ENCODE measurements around the gene CAMSAP1.

CAMSAP1 gene

DNA sequence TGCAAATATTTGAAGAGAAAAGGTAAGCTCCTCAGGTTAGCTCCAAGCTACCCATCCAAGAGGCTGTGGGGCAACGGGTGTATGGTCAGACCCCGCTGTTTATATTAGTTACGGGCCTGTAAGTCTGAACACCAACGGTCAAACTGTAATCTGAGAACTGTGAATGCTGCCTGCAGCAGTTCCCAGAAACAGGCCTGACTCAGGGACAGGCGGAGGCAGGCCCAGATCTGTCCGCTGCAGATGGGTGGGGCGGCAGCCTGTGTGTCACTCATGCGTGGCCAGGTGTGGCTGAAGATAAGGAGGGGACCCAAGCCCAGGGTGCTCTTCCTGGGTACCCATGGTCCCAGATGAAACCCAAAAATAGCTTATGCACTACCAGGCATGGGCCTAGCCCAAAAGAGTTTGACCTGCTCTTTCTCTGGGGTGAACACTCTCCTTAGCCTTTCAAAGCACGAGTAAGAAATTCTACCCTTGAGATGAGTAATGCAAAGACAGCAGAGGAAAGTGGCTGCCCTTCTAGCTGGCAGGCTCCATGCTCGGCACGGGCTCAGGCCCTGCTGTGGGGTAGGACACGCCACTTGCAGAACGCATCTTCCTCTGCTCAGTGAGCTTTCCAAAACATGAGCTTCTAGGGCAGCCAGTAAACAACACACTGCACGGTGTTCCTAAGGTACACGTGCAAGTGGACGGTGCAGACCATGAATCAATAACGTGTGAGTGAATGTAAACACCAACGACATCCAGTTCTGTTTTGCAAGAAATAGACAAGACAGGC is 44.7 kb upstream of the CAMSAP1 start (continued):
- TF ChIP-seq ZNF169 (tag by site-specific recombination; IDR thresholded peaks at IDR 0.05) = no peak
- TF ChIP-seq ZSCAN4 (tag by site-specific recombination; IDR thresholded peaks at IDR 0.05) = no peak
- no peak for TF ChIP-seq ZNF624 (tag by site-specific recombination; IDR thresholded peaks at IDR 0.05)
- no peak for TF ChIP-seq ZNF514 (tag by site-specific recombination; IDR thresholded peaks at IDR 0.05)
- no peak for TF ChIP-seq ZNF701 (tag by site-specific recombination; IDR thresholded peaks at IDR 0.05)
- peak; percentile 91 for TF ChIP-seq ZBTB44 (tag by site-specific recombination; IDR thresholded peaks at IDR 0.05)
- TF ChIP-seq TCF7L2 (IDR thresholded peaks at IDR 0.05; ENCODE audit: borderline replicate concordance, low read depth, low read length) = no peak
- TF ChIP-seq ZFP3 (tag by site-specific recombination; IDR thresholded peaks at IDR 0.05; ENCODE audit: low read depth) = no peak
- no peak for TF ChIP-seq ZNF791 (tag by site-specific recombination; IDR thresholded peaks at IDR 0.05)
- no peak for TF ChIP-seq REPIN1 (tag by site-specific recombination; IDR thresholded peaks at IDR 0.05; ENCODE audit: low read depth)
- TF ChIP-seq ZNF660 (tag by site-specific recombination; IDR thresholded peaks at IDR 0.05) = no peak
- TF ChIP-seq ZNF311 (tag by site-specific recombination; IDR thresholded peaks at IDR 0.05; ENCODE audit: borderline replicate concordance) = no peak
- TF ChIP-seq ZSCAN16 (tag by site-specific recombination; IDR thresholded peaks at IDR 0.05) = no peak
- TF ChIP-seq ZXDB (tag by site-specific recombination; IDR thresholded peaks at IDR 0.05) = no peak
- TF ChIP-seq ZBTB48 (tag by site-specific recombination; IDR thresholded peaks at IDR 0.05) = no peak
- no peak for TF ChIP-seq ZNF350 (tag by site-specific recombination; IDR thresholded peaks at IDR 0.05)
- no peak for TF ChIP-seq ZBTB10 (tag by site-specific recombination; IDR thresholded peaks at IDR 0.05)
- TF ChIP-seq, protein P1, sequence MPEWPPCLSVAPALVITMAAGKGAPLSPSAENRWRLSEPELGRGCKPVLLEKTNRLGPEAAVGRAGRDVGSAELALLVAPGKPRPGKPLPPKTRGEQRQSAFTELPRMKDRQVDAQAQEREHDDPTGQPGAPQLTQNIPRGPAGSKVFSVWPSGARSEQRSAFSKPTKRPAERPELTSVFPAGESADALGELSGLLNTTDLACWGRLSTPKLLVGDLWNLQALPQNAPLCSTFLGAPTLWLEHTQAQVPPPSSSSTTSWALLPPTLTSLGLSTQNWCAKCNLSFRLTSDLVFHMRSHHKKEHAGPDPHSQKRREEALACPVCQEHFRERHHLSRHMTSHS (tag by site-specific recombination; IDR thresholded peaks at IDR 0.05) = no peak
- TF ChIP-seq ZNF391 (tag by site-specific recombination; IDR thresholded peaks at IDR 0.05; ENCODE audit: borderline replicate concordance, low read depth) = no peak
- TF ChIP-seq PATZ1 (tag by site-specific recombination; IDR thresholded peaks at IDR 0.05) = 0 out of 2 replicates have a peak, but pooled peaks have one; percentile 15
- peak; percentile 73 for TF ChIP-seq ZNF600 (tag by site-specific recombination; IDR thresholded peaks at IDR 0.05)
- no peak for TF ChIP-seq ZNF707 (tag by site-specific recombination; IDR thresholded peaks at IDR 0.05)
- no peak for TF ChIP-seq ZNF148 (tag by site-specific recombination; IDR thresholded peaks at IDR 0.05; ENCODE audit: borderline replicate concordance)
- TF ChIP-seq ZIC2 (tag by site-specific recombination; IDR thresholded peaks at IDR 0.05) = no peak
- TF ChIP-seq ZNF843 (tag by site-specific recombination; IDR thresholded peaks at IDR 0.05) = no peak
- no peak for TF ChIP-seq ZNF416 (tag by site-specific recombination; IDR thresholded peaks at IDR 0.05)
- peak; percentile 56; the same call in 1 of the 2 replicates for TF ChIP-seq SP7 (tag by site-specific recombination; IDR thresholded peaks at IDR 0.05)
- TF ChIP-seq ZNF623 (tag by site-specific recombination; IDR thresholded peaks at IDR 0.05) = no peak
- peak; percentile 88 for TF ChIP-seq PRDM1 (tag by site-specific recombination; IDR thresholded peaks at IDR 0.05)
- no peak for TF ChIP-seq ZNF121 (tag by site-specific recombination; IDR thresholded peaks at IDR 0.05)
- TF ChIP-seq ZNF2 (tag by site-specific recombination; IDR thresholded peaks at IDR 0.05) = no peak
